GM12878 (cell line): Measurements from ENCODE around the gene CD58.
"Not testable (repeated sequence)": the region's sequence is repeated elsewhere in the genome, so short reads cannot be mapped to it uniquely, and the experiment has no call there.

Source experiments
- CTCF ChIP-seq, 3 experiments: IDR thresholded peaks in 2 of 3; conservative IDR thresholded peaks in 1 of 3; 2 replicates each; pipeline ENCODE4 v1.5.1; 2011; ENCODE audit warnings: low read depth in 3 of 3, low read length in 3 of 3, mild to moderate bottlenecking in 3 of 3, control low read depth in 2 of 3, moderate library complexity in 2 of 3, inconsistent platforms in 1 of 3, mixed read lengths in 1 of 3; ENCODE audit not compliant: control insufficient read depth in 2 of 3, insufficient read depth in 1 of 3; ENCODE audit errors: extremely low read depth in 1 of 3
- EGR1 ChIP-seq, 2 experiments: IDR thresholded peaks; 1 replicate in 1 of 2; 2 replicates in 1 of 2; pipeline ENCODE4 v1.6.1; 2011 to 2012; ENCODE audit warnings: low read depth in 2 of 2, low read length in 2 of 2, borderline replicate concordance in 1 of 2, mild to moderate bottlenecking in 1 of 2, moderate library complexity in 1 of 2
- MLLT1 ChIP-seq: fragments of 450-650 bp; IDR thresholded peaks from 2 replicates; pipeline ENCODE4 v1.6.1; 2016; ENCODE audit warnings: mild to moderate bottlenecking
- TAF1 ChIP-seq: IDR thresholded peaks from 2 replicates; pipeline ENCODE4 v1.6.1; 2011; ENCODE audit warnings: mild to moderate bottlenecking, low read depth, low read length, borderline replicate concordance
- TBL1XR1 ChIP-seq: IDR thresholded peaks from 2 replicates; pipeline ENCODE4 v1.6.1; 2012; ENCODE audit warnings: low read depth, low read length, improper control_type of control experiment

- not testable (repeated sequence) for TF ChIP-seq CTCF (IDR thresholded peaks at IDR 0.05 in 2 of 3, conservative IDR thresholded peaks at IDR 0.05 in 1 of 3; ENCODE audit: control insufficient read depth in 2 of 3, extremely low read depth in 1 of 3, insufficient read depth in 1 of 3, low read depth in 3 of 3, low read length in 3 of 3); MLLT1; TAF1; EGR1 (IDR thresholded peaks at IDR 0.05; ENCODE audit: borderline replicate concordance in 1 of 2, low read depth in 2 of 2, low read length in 2 of 2); TBL1XR1
Observed at GRCh38 chr1:116593401-116593800, 22.6 kb upstream of the CD58 start.
